RWPE2 (cell line): ENCODE results near the gene EIF5A2.

Source experiments
- ATAC-seq: fragments of 200-7000 bp; cut with Tn5 transposase; 3 replicates; pipeline ENCODE4 v1.9.1; 2021; ENCODE audit warnings: low read depth
- DNase-seq: peaks from one replicate; pipeline ENCODE4 v3.0.0-alpha.2; 2020; ENCODE audit warnings: low spot score
- H3K27ac ChIP-seq: fragments of 450-650 bp; 2 replicates; pipeline ENCODE4 v1.5.1; 2017; ENCODE audit warnings: mild to moderate bottlenecking; ENCODE audit not compliant: poor library complexity, severe bottlenecking
- H3K27me3 ChIP-seq: fragments of 250-450 bp; sonication (Bioruptor Pico); 2 replicates; pipeline ENCODE4 v1.5.1; 2021; ENCODE audit warnings: mild to moderate bottlenecking, moderate library complexity; ENCODE audit not compliant: insufficient read depth, poor library complexity, severe bottlenecking
- H3K36me3 ChIP-seq: fragments of 250-450 bp; sonication (Bioruptor Pico); 2 replicates; pipeline ENCODE4 v1.5.1; 2020; ENCODE audit warnings: low read depth, mild to moderate bottlenecking, moderate library complexity
- H3K4me1 ChIP-seq: fragments of 250-450 bp; sonication (Bioruptor Pico); 2 replicates; pipeline ENCODE4 v1.5.1; 2021; ENCODE audit warnings: mild to moderate bottlenecking, moderate library complexity; ENCODE audit not compliant: insufficient read depth, poor library complexity, severe bottlenecking
- H3K4me3 ChIP-seq: fragments of 250-450 bp; sonication (Bioruptor Pico); 2 replicates; pipeline ENCODE4 v1.5.1; 2021; ENCODE audit warnings: mild to moderate bottlenecking, moderate library complexity; ENCODE audit not compliant: severe bottlenecking
- H3K9me3 ChIP-seq: fragments of 250-450 bp; sonication (Bioruptor Pico); 2 replicates; pipeline ENCODE4 v1.5.1; 2021; ENCODE audit warnings: mild to moderate bottlenecking, moderate library complexity; ENCODE audit not compliant: severe bottlenecking
- CTCF ChIP-seq: fragments of 450-650 bp; IDR thresholded peaks from one replicate; pipeline ENCODE4 v1.5.1; 2017; ENCODE audit warnings: mild to moderate bottlenecking, moderate library complexity; ENCODE audit not compliant: poor library complexity, severe bottlenecking

EIF5A2 gene

DNA sequence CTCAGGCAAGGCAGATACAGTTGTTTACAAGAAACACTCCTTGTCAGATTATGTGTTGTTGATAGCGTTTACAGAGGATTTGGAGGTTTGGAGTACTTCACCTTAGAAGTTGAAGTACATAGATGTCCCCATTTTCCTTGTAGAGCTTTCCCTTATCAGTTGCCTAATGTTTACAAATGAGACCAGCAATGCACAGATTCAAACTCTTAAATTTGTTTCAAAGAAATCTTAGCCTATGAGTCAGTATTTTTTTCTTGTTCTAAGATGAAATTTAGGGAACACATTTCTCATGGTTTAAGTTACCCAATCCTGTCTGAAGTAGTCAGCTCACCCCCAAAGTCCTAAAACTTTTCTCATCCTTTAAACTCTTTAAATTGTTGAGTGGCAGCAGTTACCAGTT lies 6.3 kb upstream of the EIF5A2 start:
- Histone ChIP-seq H3K4me1 (no peaks in the 10 kb centered on the region), H3K27ac (no peak overlapping the region), H3K27me3 (no peaks in the 10 kb centered on the region), H3K4me3 (no peak overlapping the region), H3K36me3 (no peaks in the 10 kb centered on the region), H3K9me3 (peaks cover 6% of the 10 kb centered on the region)
- TF ChIP-seq CTCF = no peak
- ATAC-seq = no peak
- DNase-seq = no peak

DNA sequence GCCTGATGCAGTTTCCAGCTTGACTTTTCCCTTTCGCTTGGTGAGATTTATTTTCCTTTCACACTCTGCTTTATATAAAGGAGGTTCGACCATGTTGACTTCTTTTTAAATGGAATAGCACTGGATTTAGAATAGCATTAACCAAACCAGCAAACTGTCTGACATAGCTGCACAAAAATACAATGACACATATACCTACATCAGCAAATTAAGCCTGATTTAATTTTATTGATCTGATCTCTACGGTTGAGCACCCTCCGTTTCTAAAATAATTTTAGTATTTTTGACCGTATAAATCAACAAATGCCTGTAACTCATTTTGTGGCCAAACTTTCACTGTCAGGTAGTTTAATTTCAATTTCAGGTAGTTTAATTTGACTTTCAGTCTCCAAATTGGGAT lies 5.8 kb upstream of the EIF5A2 start:
- Histone ChIP-seq H3K27ac (no peak overlapping the region), H3K36me3 (no peaks in the 10 kb centered on the region), H3K9me3 (peaks cover 6% of the 10 kb centered on the region), H3K27me3 (no peaks in the 10 kb centered on the region), H3K4me3 (no peak overlapping the region), H3K4me1 (peaks cover 1% of the 10 kb centered on the region)
- DNase-seq (no peak), ATAC-seq (no peak)
- no peak for TF ChIP-seq CTCF

GRCh38 chr3:170911051-170911450 lies 2.6 kb upstream of the EIF5A2 start:
- Histone ChIP-seq H3K4me3 (no peak overlapping the region), H3K9me3 (peaks cover 4% of the 10 kb centered on the region), H3K36me3 (peaks cover 6% of the 10 kb centered on the region; the same call in 1 of the 2 replicates), H3K4me1 (peaks cover 19% of the 10 kb centered on the region), H3K27me3 (no peaks in the 10 kb centered on the region), H3K27ac (no peak overlapping the region)
- TF ChIP-seq CTCF = no peak
- DNase-seq = no peak
- no peak for ATAC-seq

GRCh38 chr3:170910542-170910941 lies 2.1 kb upstream of the EIF5A2 start:
- Histone ChIP-seq H3K27ac (no peak overlapping the region), H3K36me3 (peaks cover 6% of the 10 kb centered on the region; the same call in 1 of the 2 replicates), H3K4me3 (no peak overlapping the region), H3K4me1 (peaks cover 19% of the 10 kb centered on the region), H3K9me3 (peaks cover 4% of the 10 kb centered on the region), H3K27me3 (no peaks in the 10 kb centered on the region)
- no peak for DNase-seq
- no peak for TF ChIP-seq CTCF
- ATAC-seq = no peak

- ATAC-seq = peak; percentile 80
- H3K4me1 ChIP-seq = peaks cover 19% of the 10 kb centered on the region
- TF ChIP-seq CTCF = no peak
- H3K36me3 ChIP-seq = peaks cover 6% of the 10 kb centered on the region; the same call in 1 of the 2 replicates
- H3K9me3 ChIP-seq = peaks cover 4% of the 10 kb centered on the region
- no peak for DNase-seq
- no peak overlapping the region for H3K4me3 ChIP-seq
- no peaks in the 10 kb centered on the region for H3K27me3 ChIP-seq
- H3K27ac ChIP-seq = peak overlapping the region; percentile 83
These were observed 879 bp upstream of the EIF5A2 start for GRCh38 chr3:170909129-170909903.
